ENCODE data around the gene PACRG.

DNA sequence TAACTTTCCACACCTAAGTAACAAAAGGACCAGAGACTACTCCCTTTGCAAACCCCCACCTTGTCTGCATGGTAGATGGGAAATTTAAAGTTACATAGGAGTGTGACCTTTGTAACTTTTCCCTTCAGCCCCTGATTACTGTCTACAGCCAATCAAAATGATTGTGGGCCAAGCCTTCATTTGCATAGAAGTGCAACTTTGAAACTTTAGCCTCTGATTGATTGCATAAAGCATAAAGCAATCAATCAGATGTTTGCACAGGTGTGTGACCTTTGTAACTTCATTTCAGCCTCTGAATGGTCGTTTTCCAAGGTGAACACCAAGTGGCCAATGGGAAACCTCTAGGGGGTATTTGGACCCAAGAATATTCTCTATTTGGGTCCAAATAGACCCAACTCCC is 46.3 kb upstream of the PACRG start:
- no peak for TF ChIP-seq ZMAT3 (CRISPR knock-in tag; conservative IDR thresholded peaks at IDR 0.05)
- TF ChIP-seq, protein P1, sequence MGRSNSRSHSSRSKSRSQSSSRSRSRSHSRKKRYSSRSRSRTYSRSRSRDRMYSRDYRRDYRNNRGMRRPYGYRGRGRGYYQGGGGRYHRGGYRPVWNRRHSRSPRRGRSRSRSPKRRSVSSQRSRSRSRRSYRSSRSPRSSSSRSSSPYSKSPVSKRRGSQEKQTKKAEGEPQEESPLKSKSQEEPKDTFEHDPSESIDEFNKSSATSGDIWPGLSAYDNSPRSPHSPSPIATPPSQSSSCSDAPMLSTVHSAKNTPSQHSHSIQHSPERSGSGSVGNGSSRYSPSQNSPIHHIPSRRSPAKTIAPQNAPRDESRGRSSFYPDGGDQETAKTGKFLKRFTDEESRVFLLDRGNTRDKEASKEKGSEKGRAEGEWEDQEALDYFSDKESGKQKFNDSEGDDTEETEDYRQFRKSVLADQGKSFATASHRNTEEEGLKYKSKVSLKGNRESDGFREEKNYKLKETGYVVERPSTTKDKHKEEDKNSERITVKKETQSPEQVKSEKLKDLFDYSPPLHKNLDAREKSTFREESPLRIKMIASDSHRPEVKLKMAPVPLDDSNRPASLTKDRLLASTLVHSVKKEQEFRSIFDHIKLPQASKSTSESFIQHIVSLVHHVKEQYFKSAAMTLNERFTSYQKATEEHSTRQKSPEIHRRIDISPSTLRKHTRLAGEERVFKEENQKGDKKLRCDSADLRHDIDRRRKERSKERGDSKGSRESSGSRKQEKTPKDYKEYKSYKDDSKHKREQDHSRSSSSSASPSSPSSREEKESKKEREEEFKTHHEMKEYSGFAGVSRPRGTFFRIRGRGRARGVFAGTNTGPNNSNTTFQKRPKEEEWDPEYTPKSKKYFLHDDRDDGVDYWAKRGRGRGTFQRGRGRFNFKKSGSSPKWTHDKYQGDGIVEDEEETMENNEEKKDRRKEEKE (IDR thresholded peaks at IDR 0.05), result no peak
- TF ChIP-seq FOXJ3 (CRISPR knock-in tag; IDR thresholded peaks at IDR 0.05; ENCODE audit: borderline replicate concordance), result no peak
- TF ChIP-seq JUN (CRISPR knock-in tag; IDR thresholded peaks at IDR 0.05), result no peak
- TF ChIP-seq, protein P2, sequence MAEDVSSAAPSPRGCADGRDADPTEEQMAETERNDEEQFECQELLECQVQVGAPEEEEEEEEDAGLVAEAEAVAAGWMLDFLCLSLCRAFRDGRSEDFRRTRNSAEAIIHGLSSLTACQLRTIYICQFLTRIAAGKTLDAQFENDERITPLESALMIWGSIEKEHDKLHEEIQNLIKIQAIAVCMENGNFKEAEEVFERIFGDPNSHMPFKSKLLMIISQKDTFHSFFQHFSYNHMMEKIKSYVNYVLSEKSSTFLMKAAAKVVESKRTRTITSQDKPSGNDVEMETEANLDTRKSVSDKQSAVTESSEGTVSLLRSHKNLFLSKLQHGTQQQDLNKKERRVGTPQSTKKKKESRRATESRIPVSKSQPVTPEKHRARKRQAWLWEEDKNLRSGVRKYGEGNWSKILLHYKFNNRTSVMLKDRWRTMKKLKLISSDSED (CRISPR knock-in tag; IDR thresholded peaks at IDR 0.05), result no peak
- TF ChIP-seq, protein P3, sequence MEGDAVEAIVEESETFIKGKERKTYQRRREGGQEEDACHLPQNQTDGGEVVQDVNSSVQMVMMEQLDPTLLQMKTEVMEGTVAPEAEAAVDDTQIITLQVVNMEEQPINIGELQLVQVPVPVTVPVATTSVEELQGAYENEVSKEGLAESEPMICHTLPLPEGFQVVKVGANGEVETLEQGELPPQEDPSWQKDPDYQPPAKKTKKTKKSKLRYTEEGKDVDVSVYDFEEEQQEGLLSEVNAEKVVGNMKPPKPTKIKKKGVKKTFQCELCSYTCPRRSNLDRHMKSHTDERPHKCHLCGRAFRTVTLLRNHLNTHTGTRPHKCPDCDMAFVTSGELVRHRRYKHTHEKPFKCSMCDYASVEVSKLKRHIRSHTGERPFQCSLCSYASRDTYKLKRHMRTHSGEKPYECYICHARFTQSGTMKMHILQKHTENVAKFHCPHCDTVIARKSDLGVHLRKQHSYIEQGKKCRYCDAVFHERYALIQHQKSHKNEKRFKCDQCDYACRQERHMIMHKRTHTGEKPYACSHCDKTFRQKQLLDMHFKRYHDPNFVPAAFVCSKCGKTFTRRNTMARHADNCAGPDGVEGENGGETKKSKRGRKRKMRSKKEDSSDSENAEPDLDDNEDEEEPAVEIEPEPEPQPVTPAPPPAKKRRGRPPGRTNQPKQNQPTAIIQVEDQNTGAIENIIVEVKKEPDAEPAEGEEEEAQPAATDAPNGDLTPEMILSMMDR (CRISPR knock-in tag; IDR thresholded peaks at IDR 0.05), result no peak
- TF ChIP-seq TCF12 (IDR thresholded peaks at IDR 0.05), result no peak
- TF ChIP-seq TCF12 (CRISPR knock-in tag; IDR thresholded peaks at IDR 0.05), result 0 out of 2 replicates have a peak, but pooled peaks have one; percentile 58
- peak; percentile 63; the same call in 1 of the 2 replicates for TF ChIP-seq CEBPB (IDR thresholded peaks at IDR 0.05; ENCODE audit: borderline replicate concordance, low read depth, low read length)
- TF ChIP-seq HNRNPLL (IDR thresholded peaks at IDR 0.05; ENCODE audit: low read depth, low read length, poor library complexity, severe bottlenecking), result no peak
